ENCODE data around the gene RNF168.
"Not testable (repeated sequence)": the region's sequence is repeated elsewhere in the genome, so short reads cannot be mapped to it uniquely, and the experiment has no call there.

Gene RNF168

GRCh38 chr3:196458063-196458462 lies 45.5 kb downstream of the RNF168 start:
- POLR2A ChIA-PET, result interaction anchor here (0.6 kb wide), 1 partner anchor 247 kb away, joined by 3 read pairs; the partner anchor contains the start of gene ZDHHC19
- TF ChIP-seq L3MBTL2 (conservative IDR thresholded peaks at IDR 0.05) (no peak), ZNF384 (IDR thresholded peaks at IDR 0.05) (no peak), PKNOX1 (IDR thresholded peaks at IDR 0.05) (no peak), FOXM1 (IDR thresholded peaks at IDR 0.05; ENCODE audit: borderline replicate concordance) (no peak), ELF4 (IDR thresholded peaks at IDR 0.05) (no peak), FOXK2 (IDR thresholded peaks at IDR 0.05) (no peak)
- CTCF ChIA-PET, result interaction anchor here (0.6 to 0.7 kb wide), 4 partner anchors 10 to 159 kb away, joined by 3 to 5 read pairs (median 4); no protein-coding TSS in a partner anchor
- no peak for DNase-seq (ENCODE audit: extremely low spot score)

- POLR2A ChIA-PET, result interaction anchor here (0.6 kb wide), 1 partner anchor 247 kb away, joined by 3 read pairs; the partner anchor contains the start of gene ZDHHC19
- DNase-seq (ENCODE audit: extremely low spot score), result not testable (repeated sequence)
- CTCF ChIA-PET, result interaction anchor here (0.6 to 0.7 kb wide), 4 partner anchors 9 to 134 kb away, joined by 3 to 5 read pairs (median 4); no protein-coding TSS in a partner anchor
Measured at GRCh38 chr3:196457470-196457869, 46.1 kb downstream of the RNF168 start.

GRCh38 chr3:196454935-196455334 lies 48.6 kb downstream of the RNF168 start:
- no peak for DNase-seq (ENCODE audit: extremely low spot score)
- ChIA-PET POLR2A (no interaction called here), CTCF (interaction anchor here (0.7 kb wide), 1 partner anchor 139 kb away, joined by 6 read pairs; no protein-coding TSS in a partner anchor)
- TF ChIP-seq LEF1 (IDR thresholded peaks at IDR 0.05; ENCODE audit: borderline replicate concordance), result no peak
- TF ChIP-seq NFRKB (IDR thresholded peaks at IDR 0.05), result no peak
- no peak for TF ChIP-seq BHLHE40 (IDR thresholded peaks at IDR 0.05; ENCODE audit: borderline replicate concordance)
- TF ChIP-seq TARDBP (IDR thresholded peaks at IDR 0.05), result no peak
- TF ChIP-seq ARNT (IDR thresholded peaks at IDR 0.05), result no peak

- CTCF ChIA-PET, POLR2A ChIA-PET: not testable (repeated sequence)
- peak; percentile 91 for TF ChIP-seq ZNF384 (IDR thresholded peaks at IDR 0.05)
- DNase-seq (ENCODE audit: extremely low spot score), result peak; percentile 15
Measured at GRCh38 chr3:196445391-196445790, 58.2 kb downstream of the RNF168 start.

- no peak for TF ChIP-seq CTBP1 (IDR thresholded peaks at IDR 0.05; ENCODE audit: borderline replicate concordance)
- TF ChIP-seq HDGF (IDR thresholded peaks at IDR 0.05; ENCODE audit: borderline replicate concordance), result no peak
- TF ChIP-seq ARNT (IDR thresholded peaks at IDR 0.05), result no peak
- no peak for TF ChIP-seq BHLHE40 (IDR thresholded peaks at IDR 0.05; ENCODE audit: borderline replicate concordance)
- no peak for TF ChIP-seq PKNOX1 (IDR thresholded peaks at IDR 0.05)
- no peak for TF ChIP-seq L3MBTL2 (conservative IDR thresholded peaks at IDR 0.05)
- DNase-seq (ENCODE audit: extremely low spot score), result no peak
- ChIA-PET POLR2A (no interaction called here), CTCF (interaction anchor here (0.6 to 0.8 kb wide), 4 partner anchors 19 to 191 kb away, joined by 3 to 6 read pairs (median 4); no protein-coding TSS in a partner anchor)
Measured at GRCh38 chr3:196444500-196444894, 59.1 kb downstream of the RNF168 start.

- ChIA-PET POLR2A (interaction anchor here (2.5 kb wide), 1 partner anchor 8 kb away, joined by 8 read pairs; the partner anchor contains the start of gene UBXN7), CTCF (no interaction called here)
- TF ChIP-seq PKNOX1 (IDR thresholded peaks at IDR 0.05) (no peak), HDGF (IDR thresholded peaks at IDR 0.05; ENCODE audit: borderline replicate concordance) (no peak), NFRKB (IDR thresholded peaks at IDR 0.05) (no peak), FOXA1 (IDR thresholded peaks at IDR 0.05) (no peak), TARDBP (IDR thresholded peaks at IDR 0.05) (no peak), LEF1 (IDR thresholded peaks at IDR 0.05; ENCODE audit: borderline replicate concordance) (no peak), ARNT (IDR thresholded peaks at IDR 0.05) (no peak), ELF4 (IDR thresholded peaks at IDR 0.05) (no peak), ZNF384 (IDR thresholded peaks at IDR 0.05) (no peak), L3MBTL2 (conservative IDR thresholded peaks at IDR 0.05) (no peak), SP1 (IDR thresholded peaks at IDR 0.05) (no peak), BHLHE40 (IDR thresholded peaks at IDR 0.05; ENCODE audit: borderline replicate concordance) (no peak), CTBP1 (IDR thresholded peaks at IDR 0.05; ENCODE audit: borderline replicate concordance) (no peak), FOXK2 (IDR thresholded peaks at IDR 0.05) (no peak), SUZ12 (IDR thresholded peaks at IDR 0.05) (no peak), FOXM1 (IDR thresholded peaks at IDR 0.05; ENCODE audit: borderline replicate concordance) (no peak)
- DNase-seq (ENCODE audit: extremely low spot score), result no peak
Measured at GRCh38 chr3:196440696-196441095, 62.9 kb downstream of the RNF168 start.

- ChIA-PET POLR2A (interaction anchor here (2.5 kb wide), 1 partner anchor 8 kb away, joined by 8 read pairs; the partner anchor contains the start of gene UBXN7), CTCF (no interaction called here)
- TF ChIP-seq BHLHE40 (IDR thresholded peaks at IDR 0.05; ENCODE audit: borderline replicate concordance) (no peak), SP1 (IDR thresholded peaks at IDR 0.05) (no peak), SUZ12 (IDR thresholded peaks at IDR 0.05) (no peak), TARDBP (IDR thresholded peaks at IDR 0.05) (no peak), NFRKB (IDR thresholded peaks at IDR 0.05) (no peak), HDGF (IDR thresholded peaks at IDR 0.05; ENCODE audit: borderline replicate concordance) (no peak), PKNOX1 (IDR thresholded peaks at IDR 0.05) (no peak), FOXA1 (IDR thresholded peaks at IDR 0.05) (no peak), FOXK2 (IDR thresholded peaks at IDR 0.05) (no peak), CTBP1 (IDR thresholded peaks at IDR 0.05; ENCODE audit: borderline replicate concordance) (no peak), ARNT (IDR thresholded peaks at IDR 0.05) (no peak), ELF4 (IDR thresholded peaks at IDR 0.05) (no peak), L3MBTL2 (conservative IDR thresholded peaks at IDR 0.05) (no peak), FOXM1 (IDR thresholded peaks at IDR 0.05; ENCODE audit: borderline replicate concordance) (no peak)
- no peak for DNase-seq (ENCODE audit: extremely low spot score)
Measured at GRCh38 chr3:196440041-196440537, 63.5 kb downstream of the RNF168 start.
